HG02642 (cell line): ENCODE measurements around the gene IZUMO1.

Experiments
- ATAC-seq: cut with Tn5 transposase; IDR thresholded peaks from one replicate; pipeline ENCODE4 v1.9.1; 2021; ENCODE audit warnings: mild to moderate bottlenecking; ENCODE audit not compliant: unreplicated experiment, poor library complexity

Gene IZUMO1

DNA sequence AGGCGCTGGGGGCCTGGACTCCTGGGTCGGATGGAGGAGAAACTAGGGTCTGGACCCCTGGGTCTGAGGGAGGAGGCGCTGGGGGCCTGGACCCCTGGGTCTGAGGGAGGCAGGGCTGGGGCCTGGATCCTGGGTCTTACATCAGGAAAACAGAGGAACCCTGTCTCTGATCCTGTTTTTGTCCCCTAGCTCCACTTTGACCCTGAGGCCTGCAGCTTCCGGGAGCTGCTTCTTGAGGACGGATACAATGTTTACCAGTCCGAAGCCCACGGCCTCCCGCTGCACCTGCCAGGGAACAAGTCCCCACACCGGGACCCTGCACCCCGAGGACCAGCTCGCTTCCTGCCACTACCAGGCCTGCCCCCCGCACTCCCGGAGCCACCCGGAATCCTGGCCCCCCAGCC, 11.0 kb upstream of the IZUMO1 start:
- no peak for ATAC-seq

DNA sequence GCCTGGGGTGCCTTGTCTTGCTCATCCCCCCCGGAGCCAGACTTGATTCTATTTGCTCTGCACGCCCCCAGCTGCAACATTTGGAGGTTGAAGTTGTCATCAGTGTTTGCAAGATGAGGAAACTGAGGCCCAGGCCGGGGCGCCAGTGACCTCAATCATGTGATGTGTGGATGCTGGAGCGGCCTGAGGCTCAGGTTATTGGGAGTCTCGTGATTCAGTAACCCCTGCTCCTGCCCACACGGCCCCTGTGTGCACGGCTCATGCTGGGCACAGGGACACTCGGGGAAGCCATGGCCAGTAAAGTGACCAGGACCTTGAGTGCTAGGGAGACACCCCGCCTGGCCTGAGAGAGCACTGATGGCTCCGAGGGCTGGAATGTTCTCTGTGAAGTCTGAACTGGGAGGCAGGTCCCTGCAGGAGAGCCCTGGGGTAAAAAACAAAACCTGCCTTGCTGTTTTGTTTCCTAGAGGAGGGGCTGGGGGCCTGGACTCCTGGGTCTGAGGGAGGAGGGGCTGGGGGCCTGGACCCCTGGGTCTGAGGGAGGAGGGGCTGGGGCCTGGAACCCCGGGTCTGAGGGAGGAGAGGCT, 10.5 kb upstream of the IZUMO1 start:
- ATAC-seq: no peak

DNA sequence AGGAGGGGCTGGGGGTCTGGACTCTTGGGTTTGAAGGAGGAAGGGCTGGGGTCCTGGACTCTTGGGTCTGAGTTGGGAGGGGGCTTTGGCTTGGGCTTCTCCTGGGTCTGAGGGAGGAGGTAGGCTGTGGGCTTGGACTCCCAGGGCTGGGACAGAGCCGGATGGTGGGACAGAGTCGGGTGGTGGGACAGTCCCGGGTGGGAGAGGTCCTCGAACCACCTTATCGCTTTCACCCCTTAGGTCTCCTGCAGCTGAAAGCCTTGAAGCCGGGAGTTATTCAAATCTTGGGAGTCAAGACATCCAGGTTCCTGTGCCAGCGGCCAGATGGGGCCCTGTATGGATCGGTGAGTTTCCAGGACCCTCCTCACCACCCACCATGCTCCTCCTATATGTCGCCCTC, 10.0 kb upstream of the IZUMO1 start:
- ATAC-seq: no peak

DNA sequence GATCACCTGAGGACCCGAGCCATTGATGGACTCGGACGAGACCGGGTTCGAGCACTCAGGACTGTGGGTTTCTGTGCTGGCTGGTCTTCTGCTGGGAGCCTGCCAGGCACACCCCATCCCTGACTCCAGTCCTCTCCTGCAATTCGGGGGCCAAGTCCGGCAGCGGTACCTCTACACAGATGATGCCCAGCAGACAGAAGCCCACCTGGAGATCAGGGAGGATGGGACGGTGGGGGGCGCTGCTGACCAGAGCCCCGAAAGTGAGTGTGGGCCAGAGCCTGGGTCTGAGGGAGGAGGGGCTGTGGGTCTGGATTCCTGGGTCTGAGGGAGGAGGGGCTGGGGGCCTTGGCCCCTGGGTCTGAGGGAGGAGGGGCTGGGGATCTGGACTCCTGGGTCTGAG, 9.5 kb upstream of the IZUMO1 start:
- no peak for ATAC-seq

DNA sequence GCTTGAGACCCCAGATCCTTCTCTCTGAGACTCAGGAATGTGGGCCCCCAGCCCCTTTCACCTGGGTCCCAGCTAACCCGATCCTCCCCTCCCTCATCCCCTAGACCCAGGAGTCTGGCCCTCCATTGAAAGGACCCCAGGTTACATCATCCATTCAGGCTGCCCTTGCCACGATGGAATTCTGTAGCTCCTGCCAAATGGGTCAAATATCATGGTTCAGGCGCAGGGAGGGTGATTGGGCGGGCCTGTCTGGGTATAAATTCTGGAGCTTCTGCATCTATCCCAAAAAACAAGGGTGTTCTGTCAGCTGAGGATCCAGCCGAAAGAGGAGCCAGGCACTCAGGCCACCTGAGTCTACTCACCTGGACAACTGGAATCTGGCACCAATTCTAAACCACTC, 9.1 kb upstream of the IZUMO1 start:
- ATAC-seq: no peak

DNA sequence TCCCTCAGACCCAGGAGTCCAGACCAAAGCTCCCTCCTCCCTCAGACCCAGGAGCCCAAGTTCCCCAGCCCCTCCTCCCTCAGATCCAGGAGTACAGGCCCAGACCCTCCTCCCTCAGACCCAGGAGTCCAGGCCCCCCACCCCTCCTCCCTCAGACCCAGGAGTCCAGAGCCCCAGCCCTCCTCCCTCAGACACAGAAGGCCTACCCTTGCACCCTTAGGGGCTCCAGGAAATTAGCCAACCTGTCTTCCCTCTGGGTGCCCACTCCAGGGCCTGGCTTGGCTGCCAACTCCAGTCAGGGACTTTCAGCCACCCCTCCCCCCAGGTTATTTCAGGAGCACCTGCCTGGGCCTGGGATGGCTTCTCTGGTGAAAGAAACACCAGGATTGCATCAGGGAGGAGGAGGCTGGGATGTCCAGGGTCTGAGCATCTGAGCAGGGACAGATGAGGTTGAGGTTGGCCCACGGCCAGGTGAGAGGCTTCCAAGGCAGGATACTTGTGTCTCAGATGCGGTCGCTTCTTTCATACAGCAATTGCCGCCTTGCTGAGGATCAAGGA, 8.5 kb upstream of the IZUMO1 start, which contains the start of gene FGF21:
FGF21 (plus strand) TSS at position 441 of the 558 bp plus-strand sequence. CDS start 713 bp downstream, outside the sequence.
- ATAC-seq: no peak

DNA sequence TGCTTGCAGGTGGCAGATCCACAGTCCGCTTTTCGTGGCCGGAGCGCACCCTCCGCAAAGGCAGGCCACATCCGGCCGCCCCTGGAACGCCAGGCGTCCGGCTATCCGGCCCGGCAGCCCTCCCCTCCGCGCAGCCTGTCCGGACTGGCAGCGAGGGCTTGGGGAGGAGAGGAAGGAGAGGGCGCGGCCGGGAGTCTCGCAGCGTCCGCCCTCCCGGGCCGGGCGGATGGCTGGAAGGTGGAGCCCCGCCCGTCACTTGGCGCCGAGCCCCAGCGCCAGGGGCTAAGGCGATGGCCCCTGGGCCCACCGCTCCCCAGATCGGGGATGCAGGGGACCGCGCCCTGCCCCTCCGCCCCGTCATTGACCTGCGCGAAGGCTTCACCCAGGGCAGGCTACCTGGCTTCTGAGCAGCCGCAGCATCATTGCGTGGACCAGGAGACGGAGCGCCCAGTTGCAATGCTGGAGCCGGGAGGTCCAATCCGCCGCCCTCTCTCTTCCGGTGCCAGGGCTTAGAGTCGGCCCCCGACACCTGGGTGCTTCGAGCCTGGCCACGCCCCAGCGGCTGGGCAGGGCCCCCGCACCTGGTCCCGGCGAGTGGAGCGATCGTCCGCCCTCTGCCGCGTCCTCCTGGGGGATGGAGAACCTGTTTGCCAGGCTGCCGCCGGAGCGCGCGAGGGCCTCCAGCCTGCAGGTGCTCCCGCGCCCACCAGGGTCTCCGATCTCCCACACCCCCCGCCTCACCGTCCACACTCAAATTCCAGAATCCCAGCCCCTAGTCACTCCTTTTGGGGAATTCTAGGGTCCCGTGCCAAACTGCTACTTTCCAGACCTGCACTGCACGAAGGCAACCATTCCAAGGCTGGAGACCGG, 6.0 kb upstream of the IZUMO1 start, which contains the start of gene FUT1:
FUT1 (minus strand) TSS at position 146 of the 870 bp plus-strand sequence. CDS start 1,360 bp downstream, outside the sequence.
- ATAC-seq: no peak

DNA sequence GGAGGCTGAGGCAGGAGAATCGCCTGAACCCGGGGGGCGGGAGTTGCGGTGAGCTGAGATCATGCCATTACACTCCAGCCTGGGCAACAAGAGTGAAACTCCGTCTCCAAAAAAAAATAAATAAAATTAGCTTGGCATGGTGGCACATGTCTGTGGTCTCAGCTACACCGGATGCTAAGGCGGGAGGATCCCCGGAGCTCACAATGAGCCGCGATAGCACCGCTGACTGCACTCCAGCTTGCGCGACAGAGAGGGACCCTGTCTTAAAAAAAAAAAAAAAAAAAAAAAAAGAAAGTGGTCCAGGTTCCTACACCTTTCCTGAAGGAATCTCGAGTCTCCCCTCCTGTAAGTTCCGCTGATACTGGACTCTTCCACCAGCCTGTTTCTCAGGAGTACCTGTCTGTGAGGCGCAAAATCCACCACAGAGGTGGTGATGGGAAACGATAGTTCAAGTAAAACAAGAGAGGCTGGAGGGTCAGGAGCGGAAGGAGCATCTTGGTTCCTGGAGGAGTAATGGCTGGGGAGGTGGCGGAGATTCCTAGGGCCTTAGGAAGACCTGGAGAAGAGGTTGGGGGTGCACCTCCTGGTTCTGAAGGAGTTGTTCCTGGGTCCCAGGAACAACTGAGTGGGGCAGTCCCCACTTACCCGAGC, 5.3 kb upstream of the IZUMO1 start:
- no peak for ATAC-seq

DNA sequence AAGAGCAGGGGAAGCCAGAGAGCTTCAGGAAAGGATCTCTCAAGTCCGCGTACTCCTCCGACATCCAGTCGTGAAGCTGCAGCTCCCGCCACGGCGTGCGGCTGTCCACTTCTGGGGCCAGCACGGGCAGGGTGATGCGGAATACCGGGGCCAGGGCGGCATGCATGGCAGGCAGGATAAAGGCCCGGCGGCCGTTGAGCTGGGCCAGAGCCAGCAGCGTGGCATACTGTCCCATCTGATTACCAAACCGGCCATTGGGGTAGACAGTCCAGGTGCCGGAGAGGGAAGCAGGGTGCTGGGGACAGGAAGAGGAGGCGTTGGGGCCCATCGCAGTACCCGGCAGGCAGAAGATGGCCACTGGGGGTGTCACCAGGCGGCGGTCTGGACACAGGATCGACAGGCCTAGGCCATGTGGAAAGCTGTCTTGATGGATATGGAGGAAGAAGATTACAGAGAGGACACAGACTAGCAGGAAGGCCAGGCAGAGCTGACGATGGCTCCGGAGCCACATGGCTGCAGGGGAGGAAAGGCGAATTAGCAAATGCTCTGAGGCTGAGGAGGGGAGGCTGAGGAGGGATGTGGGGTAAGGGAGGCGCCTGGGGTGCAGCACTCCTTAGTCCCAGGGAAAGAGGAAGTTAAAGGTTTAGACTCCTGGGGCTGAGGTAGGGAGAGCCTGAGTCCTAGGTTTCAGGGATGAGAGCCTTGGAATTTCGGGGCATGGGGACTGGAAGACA, 4.2 kb upstream of the IZUMO1 start:
- no peak for ATAC-seq

DNA sequence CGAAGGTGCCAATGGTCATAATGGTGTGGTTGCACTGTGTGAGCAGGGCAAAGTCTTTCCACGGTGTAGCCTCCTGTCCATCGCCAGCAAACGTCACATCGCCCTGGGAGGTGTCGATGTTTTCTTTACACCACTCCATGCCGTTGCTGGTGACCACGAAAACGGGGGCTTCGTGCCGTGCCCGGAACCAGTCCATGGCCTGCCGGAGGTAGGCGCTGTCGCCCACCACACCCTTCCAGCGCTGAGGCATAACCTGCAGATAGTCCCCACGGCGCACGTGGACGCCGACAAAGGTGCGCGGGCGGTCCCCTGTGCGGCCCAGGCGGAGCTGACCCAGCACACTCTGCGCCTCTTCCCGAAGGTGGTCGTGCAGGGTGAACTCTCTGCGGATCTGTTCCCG, 3.6 kb upstream of the IZUMO1 start:
- ATAC-seq: no peak

DNA sequence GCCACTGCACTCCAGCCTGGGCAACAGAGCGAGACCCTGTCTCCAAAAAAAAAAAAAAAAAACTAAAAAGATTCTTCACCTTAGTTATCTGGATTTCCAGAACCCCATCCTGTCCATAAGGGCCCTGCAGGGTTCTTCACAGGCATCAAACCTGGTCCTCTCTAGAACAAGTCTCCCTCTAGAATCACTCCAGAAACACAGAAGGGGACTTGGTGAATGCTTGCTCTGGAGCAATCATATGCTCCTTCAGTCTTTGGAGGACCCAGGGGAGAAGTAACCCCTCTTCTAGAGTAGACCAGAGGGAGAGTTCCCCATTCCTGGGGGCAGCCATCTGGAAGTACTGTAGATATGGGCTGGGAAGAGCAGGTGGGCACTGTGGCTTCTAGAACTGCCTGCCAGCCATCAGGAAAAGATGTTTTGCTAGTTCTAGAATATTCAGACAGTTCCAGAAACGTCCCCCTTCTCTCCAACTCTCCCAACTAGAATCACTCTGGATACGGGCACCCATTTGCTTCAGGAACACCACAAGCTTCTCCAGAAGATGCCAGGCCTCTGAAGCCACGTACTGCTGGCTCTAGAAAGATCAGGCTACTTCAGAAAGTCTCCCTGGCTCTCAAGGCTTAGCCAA, 3.0 kb upstream of the IZUMO1 start:
- no peak for ATAC-seq

DNA sequence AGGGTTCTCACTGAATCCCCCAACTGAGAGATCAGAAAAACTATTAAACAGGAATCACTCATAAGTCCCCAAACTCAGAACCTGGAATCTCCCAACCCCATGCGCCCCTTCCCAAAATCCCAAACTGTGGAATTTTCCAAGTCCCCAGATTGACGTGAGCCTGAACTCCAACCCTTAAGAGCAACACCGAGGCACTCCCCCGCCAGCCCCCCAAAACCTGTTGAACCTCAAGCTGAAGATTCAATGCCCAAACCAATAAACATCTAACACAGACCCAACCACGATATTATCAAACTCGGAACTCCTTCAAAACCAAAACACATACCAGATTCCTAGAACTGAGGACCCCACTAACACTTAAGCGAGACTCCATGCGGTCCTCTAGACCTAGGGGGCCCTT, 599 bp downstream of the IZUMO1 start:
- no peak for ATAC-seq

DNA sequence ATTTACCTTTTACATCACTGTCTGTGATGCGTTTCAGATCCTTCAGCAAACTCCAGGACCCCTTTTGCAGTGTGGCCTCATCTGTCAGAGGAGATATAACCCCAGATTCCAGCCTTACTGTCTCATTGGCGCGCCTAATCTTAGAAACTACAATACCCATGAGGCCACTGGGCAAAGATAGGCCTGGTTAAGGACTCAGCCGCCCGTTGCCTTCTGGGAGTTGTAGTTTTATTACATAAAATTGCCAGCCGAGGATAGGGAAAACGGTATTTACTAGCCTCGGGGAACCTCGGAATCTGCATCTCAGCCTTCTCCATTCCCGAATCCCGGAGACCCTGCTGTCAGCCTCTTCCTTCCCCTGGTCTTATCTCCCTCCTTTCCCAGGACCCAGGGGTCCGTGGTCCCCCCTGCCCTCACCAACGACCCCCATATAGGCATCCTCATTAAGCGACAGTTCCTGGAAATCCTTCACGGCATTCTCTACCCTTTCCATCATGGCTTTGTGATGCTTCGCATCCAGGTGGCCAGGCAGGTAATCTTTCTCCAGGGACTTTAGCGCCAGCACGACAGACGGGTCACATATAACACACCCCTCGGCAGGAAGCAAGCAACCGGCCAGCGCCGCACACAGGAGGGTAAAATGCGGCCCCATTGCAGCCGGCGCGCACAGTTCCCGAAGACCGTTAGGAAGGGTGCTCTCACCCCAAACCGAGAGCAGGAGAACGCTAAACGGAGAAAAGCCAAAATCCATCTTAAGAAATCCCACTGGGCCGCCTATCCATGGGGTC, 1.3 kb downstream of the IZUMO1 start:
- no peak for ATAC-seq

DNA sequence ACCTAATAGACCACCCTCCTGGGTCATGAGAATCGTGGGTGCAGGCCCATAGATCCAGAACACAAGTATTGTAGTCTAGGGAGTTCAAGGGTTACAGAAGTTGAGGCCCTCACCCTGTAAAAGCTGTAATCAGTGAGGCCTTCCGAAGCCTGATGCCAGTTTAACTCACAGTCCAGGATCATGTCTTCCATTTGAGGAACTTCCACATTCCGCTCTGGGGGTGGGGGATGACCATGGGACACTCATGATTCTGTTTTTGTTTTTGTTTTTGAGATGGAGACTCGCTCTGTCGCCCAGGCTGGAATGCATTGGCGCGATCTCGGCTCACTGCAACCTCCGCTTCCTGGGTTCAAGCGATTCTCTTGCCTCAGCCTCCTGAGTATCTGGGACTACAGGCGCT, 4.6 kb downstream of the IZUMO1 start:
- ATAC-seq: no peak

DNA sequence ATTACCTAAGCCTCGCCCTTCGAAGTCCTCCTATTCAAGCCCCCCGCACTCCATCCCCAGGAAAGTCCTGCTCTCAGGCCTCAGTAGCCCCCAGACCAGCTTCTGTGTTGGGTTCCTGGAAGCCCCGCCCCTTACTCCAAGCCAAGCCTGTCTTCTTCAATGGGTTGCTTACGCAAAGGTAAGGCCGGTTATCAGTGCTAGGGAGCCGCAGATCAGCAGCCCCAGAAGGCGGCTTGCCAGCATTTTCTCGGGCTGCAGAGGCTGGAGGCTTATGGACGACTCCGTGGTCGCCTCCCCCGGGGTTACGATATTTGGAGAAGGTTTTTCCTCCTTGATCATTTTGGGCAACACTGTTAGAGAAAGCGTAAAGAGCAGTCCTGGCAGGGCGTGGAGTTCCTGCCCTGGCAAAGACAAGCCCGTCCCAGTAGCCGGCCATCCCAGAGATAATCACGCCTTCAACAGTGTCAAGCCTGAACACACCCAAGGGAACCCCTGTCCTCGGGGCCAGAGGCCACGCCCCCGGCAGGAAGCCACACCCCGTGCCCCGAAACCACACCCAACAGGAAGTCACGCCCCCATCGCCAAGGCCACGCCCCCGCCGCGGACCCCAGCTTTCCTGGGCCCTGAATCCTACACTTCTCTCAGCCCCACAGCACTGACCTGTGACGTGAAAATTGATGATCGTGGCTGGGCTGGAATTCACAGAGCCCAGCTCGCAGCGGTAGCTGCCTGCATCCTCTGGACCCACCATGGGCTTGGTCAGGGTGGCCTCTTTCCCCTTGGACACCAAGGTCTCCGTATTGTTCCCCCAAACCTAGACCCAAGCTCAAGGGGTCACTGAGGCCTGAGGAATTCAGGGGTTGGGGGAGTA, 5.3 kb downstream of the IZUMO1 start:
- ATAC-seq: no peak

DNA sequence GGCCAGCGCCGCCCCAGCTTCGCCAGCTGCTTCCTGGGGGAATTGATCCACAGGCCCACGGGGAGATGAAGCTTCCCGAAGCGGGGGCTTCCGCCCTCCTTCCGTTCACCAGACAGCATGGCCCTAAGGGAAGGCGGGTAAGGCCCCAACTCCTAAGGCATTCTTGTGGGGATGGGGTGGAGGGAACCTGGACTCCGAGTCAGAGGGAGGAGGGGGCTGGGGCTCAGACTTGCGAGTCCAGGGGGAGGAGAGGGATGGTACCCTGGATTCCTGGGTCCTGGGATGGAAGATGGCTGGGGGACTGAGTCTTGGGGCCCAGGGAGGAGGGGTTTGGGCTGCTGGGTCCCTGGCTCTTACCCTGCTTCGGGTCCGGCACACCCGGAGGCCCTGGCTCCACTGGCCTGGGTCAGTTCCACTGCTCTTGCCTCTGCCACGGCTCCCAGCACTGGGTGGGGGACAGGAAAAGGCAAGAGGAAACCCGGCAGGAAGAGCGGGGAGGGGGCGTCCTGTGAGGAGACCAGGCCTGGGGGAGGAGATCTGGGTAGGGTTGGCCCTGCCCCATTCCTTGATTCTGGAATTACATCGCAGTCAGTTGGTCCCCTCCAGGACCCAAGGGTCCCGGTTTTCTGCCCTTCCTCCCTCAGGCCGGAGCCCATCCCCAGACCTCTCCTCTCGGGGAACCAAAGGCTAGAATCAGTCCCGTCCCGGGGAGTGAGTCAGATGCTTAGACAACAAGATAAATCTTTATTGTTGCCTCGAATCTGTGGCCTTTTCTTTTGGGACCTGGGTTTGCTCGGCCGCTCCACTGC, 6.3 kb downstream of the IZUMO1 start, which contains the start of gene RASIP1:
RASIP1 (minus strand) TSS at position 447 of the 809 bp plus-strand sequence; CDS start at position 119, 328 bp downstream.
- ATAC-seq: no peak
